ENCODE results near the gene PRKAG2. TPM values are rescaled to one million over a fixed set of nuclear protein-coding genes. Genes with fewer than 3 reads are reported as not detected.

Gene PRKAG2
- total and polyA plus RNA-seq, 2 of the 8 experiments (the other 6 are each of a cell fraction or from before 2014, with no cell fraction given), result 7.5 to 18.1 TPM

GRCh38 chr7:151641587-151641986 is 235.3 kb downstream of the PRKAG2 start:
- Histone ChIP-seq H3K4me2 (ENCODE audit: insufficient read depth in 1 of 2, low read depth in 2 of 2, low read length in 2 of 2) (no peak overlapping the region), H4K20me1 (replicated peaks in 1 of 2; ENCODE audit: control insufficient read depth in 1 of 2, insufficient read depth in 2 of 2, low read length in 2 of 2) (no peaks in the 10 kb centered on the region), H3K18ac (ENCODE audit: extremely low read depth, low read length) (no peak overlapping the region), H2BK5ac (ENCODE audit: low read depth, low read length) (no peak overlapping the region), H2BK12ac (ENCODE audit: low read depth, low read length) (no peak overlapping the region), H3K4ac (replicated peaks; ENCODE audit: insufficient read length, low read depth, low read length) (no peak overlapping the region), H2AFZ (ENCODE audit: low read length) (no peak overlapping the region), H4K5ac (ENCODE audit: insufficient read length, low read depth, low read length) (no peak overlapping the region), H3K27me3 (replicated peaks in 1 of 4; ENCODE audit: control insufficient read depth in 3 of 4, extremely low read depth in 1 of 4, insufficient read depth in 3 of 4, low read length in 3 of 4) (no peaks in the 10 kb centered on the region), H3K27ac (ENCODE audit: low read depth, low read length) (no peak overlapping the region), H2BK20ac (ENCODE audit: low read length) (no peak overlapping the region), H3K79me2 (ENCODE audit: control insufficient read depth in 1 of 2, insufficient read depth in 2 of 2, low read length in 2 of 2) (no peaks in the 10 kb centered on the region), H3K23me2 (ENCODE audit: low read depth, low read length) (no peaks in the 10 kb centered on the region), H2AK5ac (ENCODE audit: low read depth, low read length) (no peak overlapping the region), H3K9ac (replicated peaks in 1 of 4; ENCODE audit: extremely low read depth in 1 of 4, low read depth in 3 of 4, low read length in 3 of 4) (no peak overlapping the region), H3K36me3 (ENCODE audit: control insufficient read depth in 2 of 4, insufficient read depth in 4 of 4, low read length in 3 of 4) (no peaks in the 10 kb centered on the region), H4K91ac (replicated peaks; ENCODE audit: insufficient read length, low read length) (no peak overlapping the region), H2BK15ac (ENCODE audit: low read length) (no peak overlapping the region), H3K14ac (ENCODE audit: insufficient read length) (no peak overlapping the region), H3K23ac (ENCODE audit: insufficient read length) (no peak overlapping the region), H3K4me3 (ENCODE audit: extremely low read depth in 1 of 4, insufficient read depth in 2 of 4, low read depth in 3 of 4, low read length in 4 of 4) (no peak overlapping the region), H3K9me3 (ENCODE audit: insufficient read depth in 2 of 2, low read depth in 1 of 2, low read length in 1 of 2) (peaks cover 6 to 7% of the 10 kb centered on the region in 2 experiments; a peak in 3 of 4 replicates), H2BK120ac (replicated peaks; ENCODE audit: low read depth, low read length) (no peak overlapping the region), H3K4me1 (replicated peaks in 1 of 4; ENCODE audit: control insufficient read depth in 3 of 4, insufficient read depth in 4 of 4, low read length in 3 of 4) (no peaks in the 10 kb centered on the region), H3K79me1 (ENCODE audit: low read depth, low read length) (no peaks in the 10 kb centered on the region), H4K8ac (ENCODE audit: extremely low read depth, insufficient read depth, low read length) (no peak overlapping the region), H3K56ac (replicated peaks; ENCODE audit: insufficient read length, low read depth, low read length) (no peak overlapping the region)
- WGBS, 2 experiments (ENCODE audit: extremely low coverage in 1 of 2, insufficient coverage in 1 of 2, insufficient read length in 1 of 2, insufficient replicate concordance in 2 of 2, low coverage in 1 of 2, low lambda C conversion rate in 2 of 2, missing lambda C conversion rate in 1 of 2), result 91% methylated on average over 2 of the region's 2 CpGs; no CpG with 5 or more reads in 1 of the 2 experiments
- DNase-seq (ENCODE audit: low read depth in 1 of 2, low spot score in 2 of 2) (no peak), FAIRE-seq (no peak)
- ChIA-PET POLR2A (ENCODE audit: partially characterized antibody) (no interaction called here), CTCF (ENCODE audit: partially characterized antibody) (interaction anchor here (1.0 to 2.8 kb wide), 3 partner anchors 9 to 71 kb away, joined by 3 to 28 read pairs (median 4); no protein-coding TSS in a partner anchor)
- no peak for TF ChIP-seq GTF2F1 (IDR thresholded peaks at IDR 0.05; ENCODE audit: borderline replicate concordance, low read depth, low read length)
- no peak for TF ChIP-seq RBBP5 (IDR thresholded peaks at IDR 0.05; ENCODE audit: borderline replicate concordance, low read depth, low read length)
- TF ChIP-seq RNF2 (IDR thresholded peaks at IDR 0.05; ENCODE audit: borderline replicate concordance, low read depth, low read length, missing control alignments, poor library complexity, severe bottlenecking), result no peak
- no peak for TF ChIP-seq RXRA (IDR thresholded peaks at IDR 0.05; ENCODE audit: insufficient read depth, low read depth, low read length)
- TF ChIP-seq SP4 (IDR thresholded peaks at IDR 0.05; ENCODE audit: low read length), result no peak
- no peak for TF ChIP-seq ASH2L (IDR thresholded peaks at IDR 0.05; ENCODE audit: low read length)
- no peak for TF ChIP-seq CHD1 (IDR thresholded peaks at IDR 0.05; ENCODE audit: low read depth, low read length)
- TF ChIP-seq NANOG (IDR thresholded peaks at IDR 0.05; ENCODE audit: insufficient read depth, low read depth, low read length, poor library complexity, severe bottlenecking), result no peak
- no peak for TF ChIP-seq E2F6 (IDR thresholded peaks at IDR 0.05)
- no peak for TF ChIP-seq BCL11A (IDR thresholded peaks at IDR 0.05; ENCODE audit: low read depth in 2 of 2, low read length in 2 of 2)
- no peak for TF ChIP-seq CEBPB (IDR thresholded peaks at IDR 0.05; ENCODE audit: low read depth, low read length)
- TF ChIP-seq CBX8 (IDR thresholded peaks at IDR 0.05; ENCODE audit: borderline replicate concordance, low read depth, low read length), result no peak
- no peak for TF ChIP-seq CTBP2 (IDR thresholded peaks at IDR 0.05; ENCODE audit: borderline replicate concordance, insufficient read depth, insufficient read length, low read length)
- no peak for TF ChIP-seq KDM4A (IDR thresholded peaks at IDR 0.05; ENCODE audit: low read depth, low read length, severe bottlenecking)

All from H1 (cell line).